HG02798 (cell line): Measurements from ENCODE around the gene ZNF607.

Experiments used
- ATAC-seq: cut with Tn5 transposase; IDR thresholded peaks from one replicate; pipeline ENCODE4 v1.9.1; 2021; ENCODE audit warnings: mild to moderate bottlenecking; ENCODE audit not compliant: unreplicated experiment, poor library complexity

The ZNF607 gene

DNA sequence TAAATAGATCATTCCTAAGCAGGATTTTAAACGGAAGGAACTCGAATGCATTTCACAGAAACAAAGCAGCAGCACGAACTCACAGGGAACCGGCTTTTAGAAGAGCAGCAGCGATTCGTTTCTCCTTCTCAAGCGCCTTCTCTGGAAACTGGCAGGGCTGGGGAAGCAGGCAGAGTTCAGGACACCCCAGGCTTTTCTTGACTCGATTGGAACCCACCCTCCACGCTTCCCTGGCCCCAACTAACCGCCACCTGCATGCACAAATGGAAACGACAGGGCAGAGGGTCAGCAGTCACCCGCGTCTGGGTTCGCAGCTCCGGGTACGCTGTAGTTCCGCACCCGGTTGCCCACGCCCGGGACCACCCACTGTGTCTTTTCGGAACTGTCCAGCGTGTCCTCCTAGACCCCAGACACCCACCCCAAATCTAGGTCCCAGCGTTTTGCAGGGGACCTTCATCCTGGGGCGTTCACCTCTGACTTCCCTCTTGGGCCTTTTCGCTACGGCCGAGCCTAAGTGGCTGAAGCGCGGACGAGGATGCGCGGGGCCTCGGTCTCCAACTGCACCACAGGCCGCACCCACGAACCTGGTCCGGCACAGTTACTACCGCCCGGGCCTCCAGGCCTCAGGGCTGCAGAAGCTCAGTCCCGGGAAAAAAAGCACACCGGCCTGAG is 64.8 kb downstream of the ZNF607 start:
- ATAC-seq, result peak; percentile 40

DNA sequence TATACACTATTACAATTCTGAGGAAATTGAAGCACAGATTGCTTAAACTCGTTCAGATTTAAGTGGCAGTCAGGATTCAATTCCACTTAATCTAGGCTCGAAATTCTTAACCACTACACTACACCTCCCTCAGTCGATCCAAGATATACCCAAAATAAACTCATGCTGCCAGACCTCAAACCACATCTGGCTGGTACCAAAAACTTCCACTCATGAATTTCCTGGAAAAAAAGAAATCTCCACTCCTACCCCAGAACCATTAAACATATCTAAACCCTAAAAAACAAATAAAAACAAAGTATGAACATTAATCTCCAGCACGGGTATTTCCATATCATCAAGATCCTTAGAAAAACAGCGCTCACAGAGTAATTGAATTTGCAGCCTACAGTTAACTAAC is 65.4 kb downstream of the ZNF607 start:
- ATAC-seq, result no peak
